ENCODE data around the gene PHKG2.

PHKG2 gene

GRCh38 chr16:30750201-30750600, 2.0 kb downstream of the PHKG2 start:
- no peak for TF ChIP-seq CTCF (IDR thresholded peaks at IDR 0.05; ENCODE audit: insufficient read depth, low read length, missing control alignments)
- ChIA-PET CTCF (no interaction called here), POLR2A (no interaction called here)
- H3K4me3 ChIP-seq (ENCODE audit: low read depth, low read length), result no peak overlapping the region
- DNase-seq (ENCODE audit: low read depth, low spot score), result no peak

- CTCF ChIA-PET, result no interaction called here
- H3K4me3 ChIP-seq (ENCODE audit: low read depth, low read length), result no peak overlapping the region
- POLR2A ChIA-PET, result no interaction called here
- TF ChIP-seq CTCF (IDR thresholded peaks at IDR 0.05; ENCODE audit: insufficient read depth, low read length, missing control alignments), result no peak
- no peak for DNase-seq (ENCODE audit: low read depth, low spot score)
These were observed 2.7 kb downstream of the PHKG2 start for GRCh38 chr16:30750876-30751465.

- POLR2A ChIA-PET, result no interaction called here
- CTCF ChIA-PET, result no interaction called here
- DNase-seq (ENCODE audit: low read depth, low spot score), result no peak
- no peak overlapping the region for H3K4me3 ChIP-seq (ENCODE audit: low read depth, low read length)
- no peak for TF ChIP-seq CTCF (IDR thresholded peaks at IDR 0.05; ENCODE audit: insufficient read depth, low read length, missing control alignments)
These were observed 5.4 kb downstream of the PHKG2 start for GRCh38 chr16:30753596-30753995.

GRCh38 chr16:30755955-30756780, 7.9 kb downstream of the PHKG2 start:
- no peak for TF ChIP-seq CTCF (IDR thresholded peaks at IDR 0.05; ENCODE audit: insufficient read depth, low read length, missing control alignments)
- H3K4me3 ChIP-seq (ENCODE audit: low read depth, low read length), result no peak overlapping the region
- ChIA-PET CTCF (no interaction called here), POLR2A (no interaction called here)
- no peak for DNase-seq (ENCODE audit: low read depth, low spot score)

GRCh38 chr16:30756781-30757100, 8.5 kb downstream of the PHKG2 start:
- no peak for TF ChIP-seq CTCF (IDR thresholded peaks at IDR 0.05; ENCODE audit: insufficient read depth, low read length, missing control alignments)
- H3K4me3 ChIP-seq (ENCODE audit: low read depth, low read length), result no peak overlapping the region
- CTCF ChIA-PET, result no interaction called here
- no peak for DNase-seq (ENCODE audit: low read depth, low spot score)
- POLR2A ChIA-PET, result no interaction called here

- DNase-seq (ENCODE audit: low read depth, low spot score), result no peak
- ChIA-PET POLR2A (interaction anchor here (0.9 kb wide), 1 partner anchor 9 kb away, joined by 4 read pairs; the partner anchor contains the start of gene PHKG2), CTCF (no interaction called here)
- no peak for TF ChIP-seq CTCF (IDR thresholded peaks at IDR 0.05; ENCODE audit: insufficient read depth, low read length, missing control alignments)
- H3K4me3 ChIP-seq (ENCODE audit: low read depth, low read length), result no peak overlapping the region
These were observed 9.1 kb downstream of the PHKG2 start for GRCh38 chr16:30757316-30757715.

Data from AG04449 (cell line).